GM12865 (cell line): Measurements from ENCODE around the gene DRAXIN.
A peak's percentile ranks its signal among the peaks of the same experiment; 100 is the strongest.

ENCODE experiments used
- DNase-seq: peaks from one replicate; pipeline ENCODE4 v3.0.0; 2010; ENCODE audit warnings: low read depth
- H3K4me3 ChIP-seq: 2 replicates; pipeline ENCODE4 v1.5.1; 2011; ENCODE audit warnings: mild to moderate bottlenecking, low read depth, low read length, control low read depth
- TF ChIP-seq, protein P1 (sequence below): IDR thresholded peaks from 2 replicates; pipeline ENCODE4 v1.5.1; 2011; ENCODE audit warnings: low read length, control low read depth, low read depth, inconsistent platforms; ENCODE audit not compliant: insufficient read depth; ENCODE audit errors: missing control alignments

Gene DRAXIN

DNA sequence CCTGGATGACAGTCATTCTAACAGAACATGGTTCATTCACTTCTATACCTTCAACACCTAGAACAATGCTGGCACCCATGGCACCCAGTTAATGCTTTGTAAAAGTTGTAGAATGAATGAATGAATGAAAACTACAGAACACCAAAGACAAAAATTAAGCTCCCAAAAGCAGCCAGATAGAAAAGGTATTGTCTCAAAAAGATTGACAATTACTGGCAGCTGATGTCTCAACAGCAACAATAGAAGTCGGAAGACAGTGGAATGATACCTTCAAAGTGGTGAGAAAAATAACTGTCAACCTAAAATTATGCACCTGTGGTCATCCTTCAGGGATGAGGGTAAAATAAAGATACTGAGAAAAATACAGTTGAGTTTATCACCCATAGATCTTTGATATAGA, 65.5 kb downstream of the DRAXIN start:
- TF ChIP-seq, protein P1, sequence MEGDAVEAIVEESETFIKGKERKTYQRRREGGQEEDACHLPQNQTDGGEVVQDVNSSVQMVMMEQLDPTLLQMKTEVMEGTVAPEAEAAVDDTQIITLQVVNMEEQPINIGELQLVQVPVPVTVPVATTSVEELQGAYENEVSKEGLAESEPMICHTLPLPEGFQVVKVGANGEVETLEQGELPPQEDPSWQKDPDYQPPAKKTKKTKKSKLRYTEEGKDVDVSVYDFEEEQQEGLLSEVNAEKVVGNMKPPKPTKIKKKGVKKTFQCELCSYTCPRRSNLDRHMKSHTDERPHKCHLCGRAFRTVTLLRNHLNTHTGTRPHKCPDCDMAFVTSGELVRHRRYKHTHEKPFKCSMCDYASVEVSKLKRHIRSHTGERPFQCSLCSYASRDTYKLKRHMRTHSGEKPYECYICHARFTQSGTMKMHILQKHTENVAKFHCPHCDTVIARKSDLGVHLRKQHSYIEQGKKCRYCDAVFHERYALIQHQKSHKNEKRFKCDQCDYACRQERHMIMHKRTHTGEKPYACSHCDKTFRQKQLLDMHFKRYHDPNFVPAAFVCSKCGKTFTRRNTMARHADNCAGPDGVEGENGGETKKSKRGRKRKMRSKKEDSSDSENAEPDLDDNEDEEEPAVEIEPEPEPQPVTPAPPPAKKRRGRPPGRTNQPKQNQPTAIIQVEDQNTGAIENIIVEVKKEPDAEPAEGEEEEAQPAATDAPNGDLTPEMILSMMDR = no peak
- H3K4me3 ChIP-seq = no peak overlapping the region
- DNase-seq = no peak

DNA sequence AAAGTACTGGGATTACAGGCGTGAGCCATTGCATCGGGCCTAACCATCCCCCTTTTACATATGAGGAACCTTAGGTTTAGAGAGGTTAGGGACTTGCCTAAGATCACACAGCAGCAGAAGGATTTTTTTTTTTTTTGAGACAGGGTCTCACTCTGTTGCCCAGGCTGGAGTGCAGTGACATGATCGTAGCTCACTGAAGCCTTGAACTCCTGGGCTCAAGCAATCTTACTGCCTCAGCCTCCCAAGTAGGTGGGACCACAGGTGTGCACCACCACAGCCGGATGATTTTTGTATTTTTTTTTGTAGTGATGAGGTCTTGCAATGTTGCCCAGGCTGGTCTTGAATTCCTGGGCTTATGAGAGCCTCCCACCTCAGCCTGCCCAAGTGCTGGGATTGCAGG, 68.3 kb downstream of the DRAXIN start:
- no peak overlapping the region for H3K4me3 ChIP-seq
- TF ChIP-seq, protein P1 = no peak
- no peak for DNase-seq

DNA sequence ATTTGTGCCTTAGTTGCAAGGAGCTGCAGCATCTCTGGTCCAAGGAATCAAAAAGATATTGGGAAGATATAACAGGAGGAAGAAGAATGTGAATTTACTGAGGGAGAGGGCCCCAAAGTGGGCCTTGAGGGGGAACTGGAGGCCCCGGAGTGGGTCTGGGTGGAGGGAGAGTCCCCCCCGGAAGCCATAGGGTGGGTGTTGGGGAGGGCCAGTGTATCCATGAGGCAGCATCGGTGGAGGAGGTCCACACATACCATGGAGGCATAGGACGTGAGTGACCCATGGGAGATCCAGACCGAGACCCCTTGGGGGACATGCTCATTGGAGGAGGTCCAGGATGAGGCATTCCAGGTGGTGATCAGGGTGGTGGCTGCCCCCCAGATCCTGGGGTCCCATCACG, 69.8 kb downstream of the DRAXIN start:
- DNase-seq = no peak
- TF ChIP-seq, protein P1 = no peak
- no peak overlapping the region for H3K4me3 ChIP-seq

DNA sequence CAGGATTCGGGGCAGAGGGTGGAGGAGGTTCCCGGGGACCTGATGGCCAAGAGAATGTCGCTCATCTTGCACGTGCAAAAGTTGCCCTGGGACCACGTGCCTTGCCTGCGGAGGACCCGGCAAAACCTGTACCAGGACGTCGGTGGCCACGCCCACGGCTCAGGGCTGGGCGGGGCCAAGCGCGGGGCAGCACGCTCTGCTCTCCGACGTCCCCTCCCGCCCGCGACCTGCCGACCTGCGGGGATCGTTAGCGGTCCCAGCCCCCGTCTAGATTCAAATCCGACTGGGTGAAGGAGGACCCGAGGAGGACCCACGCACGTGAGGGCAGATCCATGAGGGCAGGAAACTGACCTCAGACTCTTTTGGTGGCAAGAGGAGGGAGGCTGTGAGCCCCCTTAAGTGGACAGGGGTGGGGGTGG, 70.5 kb downstream of the DRAXIN start, which contains the start of gene C1orf167:
Gene C1orf167, plus strand, starts transcription at position 206 of the 419 bp plus-strand sequence. CDS start 2,208 bp downstream, outside the sequence.
- DNase-seq = peak; percentile 20
- TF ChIP-seq, protein P1 = no peak
- no peak within 1 kb of the TSS for H3K4me3 ChIP-seq

DNA sequence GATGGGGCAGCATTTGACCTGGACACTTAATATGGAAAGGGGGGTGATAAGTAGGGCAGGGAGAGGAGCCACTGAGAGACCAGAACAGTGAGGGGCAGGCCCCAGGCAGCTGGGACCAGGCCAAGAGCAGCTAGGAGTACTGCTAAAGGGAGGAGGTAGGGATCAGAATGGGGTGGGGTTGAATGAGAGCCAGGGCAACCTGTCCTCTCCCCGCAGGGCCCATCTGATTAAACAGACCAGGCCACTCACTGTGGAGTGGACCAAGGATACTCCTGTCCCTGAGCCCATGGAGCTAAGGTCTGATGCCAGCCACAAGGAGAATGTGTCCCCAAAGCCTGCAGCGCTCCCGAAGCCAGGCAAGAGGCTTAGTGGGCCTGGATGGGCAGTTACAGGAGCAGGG, 72.6 kb downstream of the DRAXIN start:
- no peak overlapping the region for H3K4me3 ChIP-seq
- DNase-seq = no peak
- TF ChIP-seq, protein P1 = no peak

DNA sequence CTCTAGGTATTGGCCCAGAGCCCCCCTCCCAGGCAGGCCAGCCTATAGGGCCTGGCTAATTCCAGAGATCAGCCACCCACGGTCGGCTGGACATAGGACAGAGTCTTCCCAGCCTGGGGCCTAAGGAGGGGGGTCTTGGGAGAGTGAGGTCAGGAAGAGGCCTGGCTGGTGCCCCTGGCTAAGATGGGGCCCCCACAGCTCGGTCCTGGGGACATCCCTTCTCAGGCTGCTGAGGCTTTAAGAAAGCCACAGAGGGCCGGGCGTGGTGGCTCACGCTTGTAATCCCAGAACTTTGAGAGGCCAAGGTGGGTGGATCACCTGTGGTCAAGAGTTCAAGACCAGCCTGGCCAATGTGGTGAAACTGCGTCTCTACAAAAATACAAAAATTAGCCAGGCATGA, 73.0 kb downstream of the DRAXIN start:
- no peak for DNase-seq

DNA sequence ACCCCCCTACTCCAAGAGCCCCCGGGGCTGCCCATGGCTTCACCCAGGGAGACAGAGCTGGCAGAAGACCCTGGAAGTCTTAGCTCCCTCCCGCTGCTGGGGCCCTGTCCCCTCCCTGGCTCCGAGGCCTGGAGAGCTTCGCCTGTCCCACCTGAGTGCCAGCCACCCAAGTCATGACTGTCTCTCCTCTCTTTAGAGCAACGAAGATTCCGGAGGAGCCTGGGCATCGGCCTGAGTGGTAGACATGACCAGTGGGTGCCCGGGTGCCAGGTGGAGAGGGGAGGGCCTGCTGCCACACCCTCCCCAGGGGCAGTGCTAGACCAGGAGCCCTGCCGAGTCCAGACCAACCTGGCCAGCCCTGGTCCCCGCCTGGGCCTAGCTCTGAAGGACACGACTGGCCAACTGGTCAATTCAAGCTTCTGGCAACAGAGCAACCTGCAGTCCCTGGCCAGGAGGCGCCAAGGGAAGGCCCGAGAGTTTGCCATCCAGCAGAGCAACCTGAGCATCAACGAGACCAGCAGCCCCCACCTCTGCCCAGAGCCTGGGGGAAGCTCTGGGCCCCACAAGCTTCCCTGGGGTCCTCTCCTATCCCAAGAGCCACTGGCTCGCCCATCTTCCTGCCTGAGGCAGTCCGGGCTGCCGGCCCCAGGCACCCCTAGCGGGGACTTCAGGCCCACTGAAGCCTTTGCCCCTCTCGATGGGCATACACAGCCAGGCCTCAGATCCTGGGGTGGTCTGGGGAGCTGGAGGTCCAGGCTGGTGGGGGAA, 74.3 kb downstream of the DRAXIN start:
- H3K4me3 ChIP-seq = no peak overlapping the region
- TF ChIP-seq, protein P1 = no peak
- no peak for DNase-seq

More for the DNA sequence above, 73.0 kb downstream of the DRAXIN start:
- no peak overlapping the region for H3K4me3 ChIP-seq
- TF ChIP-seq, protein P1 = no peak
